HUES6 (cell line): ENCODE data around the gene BNIPL.

Experiments used
- H3K27ac ChIP-seq: 2 replicates; pipeline ENCODE4 v1.7.0; 2013; ENCODE audit warnings: low read depth, mild to moderate bottlenecking, low read length, inconsistent platforms
- H3K27me3 ChIP-seq: 2 replicates; pipeline ENCODE4 v1.6.1; 2013; ENCODE audit warnings: low read length; ENCODE audit not compliant: control insufficient read depth, insufficient read depth
- H3K36me3 ChIP-seq: 2 replicates; pipeline ENCODE4 v1.6.1; 2013; ENCODE audit warnings: low read length; ENCODE audit not compliant: control insufficient read depth, insufficient read depth
- H3K4me1 ChIP-seq: 2 replicates; pipeline ENCODE4 v1.6.1; 2013; ENCODE audit warnings: low read length; ENCODE audit not compliant: control insufficient read depth, insufficient read depth
- H3K4me3 ChIP-seq: 2 replicates; pipeline ENCODE4 v1.5.1; 2013; ENCODE audit warnings: low read depth, low read length
- H3K9ac ChIP-seq: one replicate; pipeline ENCODE4 v1.6.1; 2013; ENCODE audit warnings: mild to moderate bottlenecking, low read length
- H3K9me3 ChIP-seq: 2 replicates; pipeline ENCODE4 v1.6.1; 2013; ENCODE audit warnings: low read depth, low read length; ENCODE audit not compliant: control insufficient read depth, insufficient read depth

The BNIPL gene

DNA sequence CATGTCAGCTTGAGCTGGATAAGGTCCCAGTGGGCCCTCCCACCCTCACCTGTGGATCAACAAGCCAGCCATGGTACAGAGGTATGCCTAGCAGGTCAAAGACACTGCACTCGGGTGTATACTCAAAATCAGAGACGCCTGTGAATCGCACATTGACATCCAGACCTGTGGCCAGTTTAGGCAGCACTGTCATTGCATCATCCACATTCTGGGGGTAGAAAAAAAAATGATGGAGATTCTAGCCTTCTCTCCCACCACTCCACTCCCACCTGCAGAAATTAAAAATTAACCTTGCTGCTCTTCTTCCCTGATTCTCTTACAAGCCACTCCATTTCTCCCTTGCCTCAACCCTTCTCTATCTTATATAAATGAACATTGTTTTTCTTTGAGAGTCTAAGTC lies 36.0 kb upstream of the BNIPL start:
- Histone ChIP-seq H3K9me3 (no peaks in the 10 kb centered on the region), H3K27ac (no peak overlapping the region), H3K9ac (no peak overlapping the region), H3K36me3 (peaks cover 4% of the 10 kb centered on the region; the same call in 1 of the 2 replicates), H3K27me3 (no peaks in the 10 kb centered on the region), H3K4me3 (no peak overlapping the region), H3K4me1 (peaks cover 5% of the 10 kb centered on the region)

DNA sequence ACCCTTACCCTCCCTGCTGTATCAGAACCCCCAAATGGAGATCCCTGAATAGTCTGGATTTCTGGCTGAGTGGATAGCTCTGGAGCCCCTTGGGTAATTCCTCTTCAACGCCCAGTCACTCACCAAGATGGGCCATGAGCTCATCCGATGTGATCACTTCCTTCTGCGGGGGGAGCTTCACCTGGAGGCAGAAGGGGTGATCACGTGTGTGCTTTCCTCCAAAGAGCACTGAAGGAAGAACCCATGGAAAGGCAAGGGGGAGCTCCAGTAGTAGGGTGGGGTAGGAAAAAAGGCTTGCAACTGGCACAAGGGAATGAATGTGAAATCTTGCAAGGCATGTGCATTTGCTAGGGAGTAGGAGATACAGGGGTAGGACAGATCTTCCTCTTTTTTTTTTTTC lies 34.8 kb upstream of the BNIPL start:
- Histone ChIP-seq H3K27ac (no peak overlapping the region), H3K36me3 (peaks cover 4% of the 10 kb centered on the region; the same call in 1 of the 2 replicates), H3K4me3 (no peak overlapping the region), H3K27me3 (no peaks in the 10 kb centered on the region), H3K4me1 (peaks cover 13% of the 10 kb centered on the region), H3K9me3 (no peaks in the 10 kb centered on the region), H3K9ac (no peak overlapping the region)

DNA sequence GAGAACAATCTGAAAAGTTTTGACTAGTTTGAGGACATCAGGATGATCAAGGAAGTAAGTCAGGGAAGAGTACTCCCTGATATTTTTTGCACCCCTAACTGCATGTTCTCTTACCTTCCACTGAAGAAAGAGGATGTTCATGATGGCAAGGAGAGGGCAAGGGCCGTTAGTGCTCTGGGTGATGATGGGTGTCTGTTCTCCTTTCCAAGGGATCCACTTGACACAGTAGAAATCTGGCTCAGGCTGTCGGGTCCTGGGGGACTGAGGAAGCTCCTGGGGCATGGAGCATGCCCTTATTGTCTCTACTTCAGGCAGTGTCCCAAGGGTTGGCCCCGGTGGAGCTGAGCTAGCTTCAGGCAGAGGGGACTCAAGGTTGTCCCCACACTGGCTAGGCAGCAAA lies 34.3 kb upstream of the BNIPL start:
- Histone ChIP-seq H3K4me3 (no peak overlapping the region), H3K4me1 (peaks cover 16% of the 10 kb centered on the region), H3K36me3 (peaks cover under 1% of the 10 kb centered on the region; the same call in 1 of the 2 replicates), H3K27ac (no peak overlapping the region), H3K9ac (no peak overlapping the region), H3K27me3 (no peaks in the 10 kb centered on the region), H3K9me3 (no peaks in the 10 kb centered on the region)

DNA sequence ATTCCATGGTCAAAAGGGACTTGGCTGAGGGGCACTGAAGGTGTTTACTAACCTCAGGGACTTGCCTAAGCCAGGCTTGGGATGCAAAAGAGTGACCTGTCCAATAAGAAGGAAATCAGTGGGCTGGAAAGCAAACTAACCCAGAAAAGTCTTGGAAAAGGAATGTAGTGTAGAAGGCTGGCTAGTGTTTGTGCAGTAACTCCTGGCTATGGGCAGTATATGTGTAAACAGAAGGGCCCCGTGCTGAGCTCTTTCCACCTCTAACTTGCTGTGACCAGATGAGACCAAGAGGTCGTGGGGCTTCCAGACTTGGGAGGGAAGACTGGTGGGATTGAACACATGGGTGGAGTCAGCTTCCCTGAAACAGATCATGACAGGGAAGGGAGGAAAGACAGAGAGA lies 33.8 kb upstream of the BNIPL start:
- Histone ChIP-seq H3K4me1 (peaks cover 19% of the 10 kb centered on the region), H3K9ac (no peak overlapping the region)

DNA sequence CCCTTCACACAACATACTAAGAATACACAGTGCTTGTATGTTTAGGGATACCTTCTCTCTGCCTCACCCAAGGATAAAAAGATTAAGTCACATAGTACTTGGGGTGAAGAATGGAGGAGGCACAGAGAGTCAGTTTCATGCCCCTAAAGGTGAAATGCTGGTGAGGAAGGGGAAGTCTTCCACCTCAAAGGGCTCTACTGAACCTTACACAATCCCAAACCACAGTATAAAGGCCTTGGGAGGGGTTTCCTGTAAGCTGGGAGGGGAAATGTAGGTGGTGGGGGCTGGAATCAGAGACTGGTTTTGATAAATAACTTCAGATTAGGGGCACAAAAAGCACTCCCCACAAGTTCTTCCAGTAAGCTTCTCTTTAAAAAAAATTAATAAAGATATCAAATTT lies 33.2 kb upstream of the BNIPL start:
- peaks cover 24% of the 10 kb centered on the region for H3K4me1 ChIP-seq
- H3K27me3 ChIP-seq = no peaks in the 10 kb centered on the region
- no peaks in the 10 kb centered on the region for H3K36me3 ChIP-seq
- H3K9me3 ChIP-seq = no peaks in the 10 kb centered on the region
- no peak overlapping the region for H3K9ac ChIP-seq
- no peak overlapping the region for H3K27ac ChIP-seq
- no peak overlapping the region for H3K4me3 ChIP-seq

More for the DNA sequence above, 33.8 kb upstream of the BNIPL start:
- H3K27me3 ChIP-seq = no peaks in the 10 kb centered on the region
- H3K27ac ChIP-seq = no peak overlapping the region
- no peaks in the 10 kb centered on the region; the same call in 1 of the 2 replicates for H3K36me3 ChIP-seq
- H3K9me3 ChIP-seq = no peaks in the 10 kb centered on the region
- H3K4me3 ChIP-seq = no peak overlapping the region

DNA sequence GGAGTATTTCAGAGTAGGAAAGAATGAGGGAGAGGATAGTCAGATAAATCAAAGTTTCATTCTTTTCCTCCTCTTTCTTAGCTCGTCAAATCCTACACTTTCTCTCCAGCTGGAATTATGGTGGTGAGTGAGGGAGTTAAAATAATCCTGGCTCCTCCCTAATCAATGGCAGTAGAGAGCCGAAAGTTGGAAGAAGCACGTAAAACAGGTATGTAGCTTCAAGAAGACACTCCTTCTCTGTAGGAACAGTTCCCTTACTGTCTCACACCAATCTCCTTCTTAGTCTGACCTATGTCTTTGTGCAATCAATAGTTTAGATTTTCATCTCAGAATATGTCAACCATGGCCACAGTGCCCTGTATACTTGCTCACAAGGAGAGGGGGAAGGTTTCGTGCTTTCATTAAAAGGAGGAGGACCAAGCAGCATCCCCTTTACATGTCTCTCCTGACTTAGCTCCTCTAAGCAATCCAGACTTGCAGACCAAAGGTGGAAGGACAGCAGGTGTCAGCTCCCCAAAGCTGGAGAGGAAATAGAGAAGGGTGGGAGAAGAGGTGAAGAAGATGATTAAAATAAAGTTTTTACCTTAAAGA lies 30.6 kb upstream of the BNIPL start:
- no peak overlapping the region for H3K27ac ChIP-seq
- no peak overlapping the region for H3K9ac ChIP-seq
- H3K36me3 ChIP-seq = no peaks in the 10 kb centered on the region
- no peaks in the 10 kb centered on the region for H3K27me3 ChIP-seq
- H3K9me3 ChIP-seq = no peaks in the 10 kb centered on the region
- H3K4me3 ChIP-seq = peak overlapping the region; percentile 56
- peaks cover 28% of the 10 kb centered on the region for H3K4me1 ChIP-seq

DNA sequence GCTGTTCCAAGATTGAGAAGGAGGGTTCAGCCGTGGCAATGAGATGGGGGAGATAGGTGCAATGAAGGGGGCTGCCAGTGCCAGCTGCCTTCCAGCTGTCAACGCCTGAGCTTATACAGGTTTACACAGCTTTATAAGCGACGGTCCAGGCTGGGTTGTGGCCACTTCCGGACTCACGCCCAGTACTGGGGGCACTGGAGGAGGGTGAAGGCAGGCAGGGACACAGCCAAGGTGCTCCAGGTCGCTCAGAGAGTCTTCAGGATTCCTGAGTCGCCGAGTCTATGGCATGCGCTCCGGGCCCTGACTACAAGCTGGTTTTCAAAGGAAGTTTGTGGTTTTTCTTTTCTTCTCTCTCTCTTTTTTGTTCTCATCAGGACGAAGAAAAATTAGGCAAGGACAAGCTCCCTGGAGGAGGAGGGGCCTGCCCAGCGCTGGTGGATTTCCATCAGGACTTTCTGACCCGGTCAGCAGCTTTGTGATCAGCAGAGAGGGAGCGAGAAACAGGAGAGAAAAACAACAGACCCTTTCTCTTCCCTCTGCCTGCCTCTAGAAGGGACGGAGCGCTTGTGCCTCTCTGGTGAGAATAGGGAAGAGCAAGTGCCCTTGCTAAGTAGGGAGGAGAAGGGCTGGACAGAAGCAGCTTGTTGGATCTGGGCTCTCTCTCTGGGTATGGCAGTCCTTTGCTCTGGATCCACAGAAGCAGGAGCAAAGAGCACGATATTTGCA lies 29.9 kb upstream of the BNIPL start, which contains the start of gene MINDY1:
Gene MINDY1 (minus strand): TSS at position 576 of the 726 bp plus-strand sequence. CDS start 4,285 bp downstream, outside the sequence.
- H3K4me1 ChIP-seq = peaks cover 28% of the 10 kb centered on the region

DNA sequence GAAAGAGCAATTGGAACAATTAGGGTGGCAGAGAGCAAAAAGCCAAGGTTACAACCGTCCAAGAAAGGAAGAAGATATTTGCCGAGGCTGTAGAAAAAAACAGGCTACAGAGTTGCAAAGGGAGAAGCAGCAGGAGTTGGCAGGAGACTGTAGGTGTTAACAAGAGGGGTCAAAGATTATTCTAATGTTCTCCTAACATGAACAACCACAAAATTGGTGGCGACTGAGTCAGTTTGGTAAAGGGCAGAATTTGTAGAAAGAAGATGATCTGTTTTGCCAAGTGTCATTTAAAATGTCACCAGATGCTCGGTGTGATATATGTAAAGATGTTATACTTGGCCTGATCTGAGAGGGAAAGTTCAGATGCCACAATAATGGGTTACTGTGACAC lies 28.5 kb upstream of the BNIPL start:
- Histone ChIP-seq H3K4me3 (peak overlapping the region; percentile 97), H3K36me3 (no peaks in the 10 kb centered on the region), H3K9me3 (no peaks in the 10 kb centered on the region), H3K4me1 (peaks cover 28% of the 10 kb centered on the region), H3K27ac (peak overlapping the region; percentile 71; the same call in 1 of the 2 replicates), H3K27me3 (no peaks in the 10 kb centered on the region), H3K9ac (peak overlapping the region; percentile 25)

More for the DNA sequence above, 29.9 kb upstream of the BNIPL start, which contains the start of gene MINDY1:
- no peaks in the 10 kb centered on the region for H3K36me3 ChIP-seq
- no peaks in the 10 kb centered on the region for H3K27me3 ChIP-seq
- no peaks in the 10 kb centered on the region for H3K9me3 ChIP-seq
- H3K4me3 ChIP-seq = peak within 1 kb of the TSS; percentile 97
- peak within 1 kb of the TSS; percentile 25 for H3K9ac ChIP-seq
- peak within 1 kb of the TSS; percentile 71; the same call in 1 of the 2 replicates for H3K27ac ChIP-seq

DNA sequence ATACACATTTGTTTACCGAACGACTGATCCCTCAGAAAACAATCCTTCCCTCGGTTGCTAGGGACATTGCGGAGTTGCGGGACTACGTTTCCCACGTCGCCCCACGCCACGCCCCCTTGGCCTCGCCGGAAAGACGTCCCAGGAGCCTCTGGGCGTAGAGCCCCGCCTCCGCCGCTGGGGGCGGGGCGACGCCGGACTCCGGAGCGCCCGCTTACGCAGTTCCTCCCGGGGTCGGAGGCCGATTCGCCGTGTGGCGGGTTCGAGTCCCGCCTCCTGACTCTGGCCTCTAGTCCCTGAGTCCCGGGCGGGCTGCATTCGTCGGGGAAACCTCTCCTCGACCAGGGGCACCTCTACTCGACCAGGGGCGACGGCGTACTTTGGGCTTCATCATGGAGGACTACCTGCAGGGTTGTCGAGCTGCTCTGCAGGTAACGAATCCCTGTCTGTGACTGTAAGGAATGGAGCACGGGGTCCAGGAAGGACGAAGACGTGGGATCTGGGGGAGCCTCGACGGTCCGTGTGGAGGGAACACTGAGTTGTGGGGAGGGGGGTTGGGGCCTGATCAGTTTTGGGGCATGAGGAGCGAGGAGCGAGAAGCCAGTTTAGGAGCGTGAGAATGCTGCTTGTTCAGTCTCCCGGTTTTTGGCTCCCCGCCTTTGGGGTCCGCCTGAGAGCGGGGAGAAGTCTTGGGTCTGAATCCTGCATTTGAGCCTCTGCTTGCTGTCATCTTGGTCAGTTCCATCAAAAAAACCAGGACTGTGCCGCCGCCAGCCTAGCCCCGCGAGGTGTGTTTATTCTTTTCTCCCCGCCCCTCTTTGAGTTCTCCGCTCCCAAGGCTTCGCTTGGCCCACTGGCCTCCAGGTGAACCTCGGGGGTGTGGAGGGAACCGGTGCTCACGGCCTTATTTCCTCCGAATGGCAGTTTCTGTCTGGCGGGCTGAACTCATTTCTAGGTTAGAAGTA lies 27.9 kb upstream of the BNIPL start, which contains the start of gene PRUNE1:
Gene PRUNE1 (plus strand): TSS at position 206 of the 962 bp plus-strand sequence. CDS start 184 bp downstream, at position 390.
- H3K27ac ChIP-seq = peak within 1 kb of the TSS; percentile 71; the same call in 1 of the 2 replicates
- H3K4me1 ChIP-seq = peaks cover 28% of the 10 kb centered on the region
- H3K9ac ChIP-seq = peak within 1 kb of the TSS; percentile 85
- no peaks in the 10 kb centered on the region for H3K27me3 ChIP-seq
- H3K9me3 ChIP-seq = no peaks in the 10 kb centered on the region
- H3K4me3 ChIP-seq = peak within 1 kb of the TSS; percentile 97
- no peaks in the 10 kb centered on the region for H3K36me3 ChIP-seq

DNA sequence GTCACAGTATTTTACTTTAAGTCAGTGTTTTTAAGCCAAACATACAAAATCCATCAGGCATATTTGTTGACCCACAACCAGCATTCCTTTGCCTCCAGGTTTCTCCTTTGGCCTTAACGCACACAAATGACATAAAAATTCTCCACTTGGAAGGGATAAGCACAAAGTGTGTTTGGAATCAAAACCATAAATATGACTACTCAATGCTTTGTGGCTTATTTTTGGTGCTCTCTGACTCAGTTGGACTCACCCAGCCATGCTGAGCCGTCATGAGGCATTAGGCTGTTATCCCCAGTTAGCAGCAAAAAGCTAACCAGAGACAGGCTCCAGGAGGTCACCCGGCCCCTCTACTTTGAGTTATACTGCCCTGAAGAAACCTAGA lies 27.2 kb upstream of the BNIPL start:
- no peaks in the 10 kb centered on the region for H3K27me3 ChIP-seq
- H3K4me3 ChIP-seq = peak overlapping the region; percentile 97
- H3K27ac ChIP-seq = no peak overlapping the region
- no peak overlapping the region for H3K9ac ChIP-seq
- H3K36me3 ChIP-seq = no peaks in the 10 kb centered on the region
- H3K9me3 ChIP-seq = no peaks in the 10 kb centered on the region
- peaks cover 28% of the 10 kb centered on the region for H3K4me1 ChIP-seq
